OCI-LY7 (cell line): ENCODE data around the gene NRN1L. TPM values are rescaled to one million over a fixed set of nuclear protein-coding genes. Genes with fewer than 3 reads are reported as not detected.

ENCODE experiments used
- BruUV-seq: library from RNA; stranded (reverse); fragments of 400-500 nt; replicated peaks from 2 replicates; lab custom pipeline; 2021; lab: Mats Ljungman, UMichigan
- CTCF ChIA-PET: fragments of 300-600 bp; sonication (Branson Sonifier 250); formaldehyde crosslinking; loops from one replicate; lab custom pipeline; 2022; ENCODE audit warnings: antibody characterized with exemption; ENCODE audit not compliant: unreplicated experiment; lab: Charles Lee
- POLR2A ChIA-PET: fragments of 300-600 bp; sonication (Branson Sonifier 250); formaldehyde crosslinking; loops from one replicate; lab custom pipeline; 2022; ENCODE audit warnings: antibody characterized with exemption; lab: Charles Lee
- DNase-seq: peaks from one replicate; pipeline ENCODE4 v3.0.0-alpha.2; 2015; ENCODE audit warnings: low spot score
- H2AFZ ChIP-seq: fragments of 200-600 bp; sonication (generic), shearing (Covaris generic); 2 replicates; pipeline ENCODE4 v1.6.1; 2014; ENCODE audit warnings: mild to moderate bottlenecking, antibody characterized with exemption, low read length, moderate library complexity
- H3K27ac ChIP-seq: fragments of 200-600 bp; sonication (generic); 2 replicates; pipeline ENCODE4 v1.5.1; 2014; ENCODE audit warnings: mixed run types, low read depth, mild to moderate bottlenecking, moderate library complexity, low read length, inconsistent platforms; ENCODE audit not compliant: poor library complexity, severe bottlenecking
- H3K36me3 ChIP-seq: fragments of 200-600 bp; sonication (generic); 2 replicates; pipeline ENCODE4 v1.6.1; 2014; ENCODE audit warnings: mild to moderate bottlenecking, antibody characterized with exemption, low read length, moderate library complexity, mixed read lengths; ENCODE audit not compliant: insufficient read depth
- H3K4me1 ChIP-seq: fragments of 200-600 bp; sonication (generic); 2 replicates; pipeline ENCODE4 v1.5.1; 2014; ENCODE audit warnings: mild to moderate bottlenecking, low read length; ENCODE audit not compliant: insufficient read depth, poor library complexity, severe bottlenecking
- H3K4me2 ChIP-seq: fragments of 200-600 bp; sonication (generic); 2 replicates; pipeline ENCODE4 v1.6.1; 2014; ENCODE audit warnings: mild to moderate bottlenecking, low read length
- H3K4me3 ChIP-seq: fragments of 200-600 bp; sonication (generic); 2 replicates; pipeline ENCODE4 v1.5.1; 2014; ENCODE audit warnings: mild to moderate bottlenecking, low read depth, low read length; ENCODE audit not compliant: poor library complexity, severe bottlenecking
- H3K79me2 ChIP-seq: fragments of 200-600 bp; sonication (generic); 2 replicates; pipeline ENCODE4 v1.6.1; 2016; ENCODE audit warnings: low read depth, mild to moderate bottlenecking, low read length, moderate library complexity, mixed read lengths; ENCODE audit not compliant: insufficient read depth
- H3K9me2 ChIP-seq: fragments of 200-600 bp; sonication (generic); 2 replicates; pipeline ENCODE4 v1.6.1; 2016; ENCODE audit warnings: mild to moderate bottlenecking, low read length, mixed read lengths; ENCODE audit not compliant: insufficient read depth
- H3K9me3 ChIP-seq: fragments of 200-600 bp; sonication (generic); 2 replicates; pipeline ENCODE4 v1.6.1; 2014; ENCODE audit warnings: mild to moderate bottlenecking, mixed run types, low read length, mixed read lengths
- H4K20me1 ChIP-seq: fragments of 200-600 bp; sonication (generic); 2 replicates; pipeline ENCODE4 v1.6.1; 2014; ENCODE audit warnings: mild to moderate bottlenecking, antibody characterized with exemption, low read length, moderate library complexity, mixed read lengths; ENCODE audit not compliant: insufficient read depth
- CTCF ChIP-seq: fragments of 200-600 bp; sonication (generic); conservative IDR thresholded peaks from 2 replicates; pipeline ENCODE4 v1.5.1; 2014; ENCODE audit warnings: mild to moderate bottlenecking, antibody characterized with exemption, low read length, moderate library complexity, mixed read lengths
- EZH2phosphoT487 ChIP-seq: fragments of 200-600 bp; sonication (generic); IDR thresholded peaks from 2 replicates; pipeline ENCODE4 v1.6.1; 2018; ENCODE audit warnings: low read depth, borderline replicate concordance, mild to moderate bottlenecking, mixed run types, antibody characterized with exemption, low read length, moderate library complexity, mixed read lengths
- intact Hi-C: fragments of 100-400 bp; cut with micrococcal nuclease; formaldehyde crosslinking; loops from one replicate; pipeline ENCODE4 v1.10.0; 2022; ENCODE audit not compliant: unreplicated experiment
- total RNA-seq, 2 experiments: library from RNA; depleted of rRNA in 1 of 2; stranded (reverse); fragments of >200 nt in 1 of 2; shearing (Covaris generic) in 1 of 2; gene quantifications; 2 replicates each; pipeline ENCODE4 v1.2.3, GENCODE V29; 2014 to 2022

NRN1L gene
- total RNA-seq, 2 experiments from 2014 or later: 0.66 to 0.80 TPM

GRCh38 chr16:67869653-67870052 lies 15.0 kb upstream of the NRN1L start:
- Histone ChIP-seq H2AFZ (no peak overlapping the region), H3K27ac (no peak overlapping the region), H3K4me1 (peaks cover 17% of the 10 kb centered on the region), H3K9me3 (no peaks in the 10 kb centered on the region), H3K9me2 (no peaks in the 10 kb centered on the region), H3K79me2 (peaks cover 17% of the 10 kb centered on the region), H3K4me3 (no peak overlapping the region), H4K20me1 (no peaks in the 10 kb centered on the region), H3K36me3 (peaks cover 75% of the 10 kb centered on the region), H3K4me2 (no peak overlapping the region)
- no peak for DNase-seq
- no TSS peak for BruUV-seq
- POLR2A ChIA-PET: interaction anchor here (0.6 kb wide), 1 partner anchor 23 kb away, joined by 3 read pairs; no protein-coding TSS in a partner anchor
- TF ChIP-seq CTCF: no peak
- TF ChIP-seq EZH2phosphoT487: no peak
- CTCF ChIA-PET: interaction anchor here (0.6 kb wide), 1 partner anchor 214 kb away, joined by 3 read pairs; no protein-coding TSS in a partner anchor
- intact Hi-C loops: no loop called here

DNA sequence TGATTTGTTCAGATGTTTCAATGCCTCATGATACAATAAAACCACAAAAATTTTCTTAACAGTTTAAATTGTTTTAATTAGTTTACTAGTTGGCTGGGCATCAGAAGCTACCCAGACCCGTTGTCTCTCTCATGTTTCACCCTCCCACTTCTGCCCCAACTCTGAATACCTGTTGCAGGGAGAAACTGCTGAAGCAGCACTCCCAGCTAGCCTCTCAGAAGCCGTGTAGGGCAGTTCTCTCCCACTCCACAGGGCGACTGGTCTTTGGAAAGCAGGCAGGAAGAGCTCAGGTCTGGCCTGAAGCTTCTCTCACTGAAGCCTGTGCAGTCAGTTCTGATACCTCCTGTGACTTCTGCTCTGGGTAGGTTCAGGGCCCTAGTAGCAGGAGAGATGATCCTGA lies 13.4 kb upstream of the NRN1L start:
- Histone ChIP-seq H3K79me2 (peaks cover 29% of the 10 kb centered on the region), H3K4me2 (no peak overlapping the region), H2AFZ (no peak overlapping the region), H3K4me1 (peaks cover 23% of the 10 kb centered on the region), H3K9me3 (no peaks in the 10 kb centered on the region), H3K9me2 (no peaks in the 10 kb centered on the region), H3K27ac (no peak overlapping the region), H3K36me3 (peaks cover 68% of the 10 kb centered on the region), H4K20me1 (no peaks in the 10 kb centered on the region), H3K4me3 (no peak overlapping the region)
- no peak for DNase-seq
- CTCF ChIA-PET: no interaction called here
- TF ChIP-seq CTCF (no peak), EZH2phosphoT487 (no peak)
- intact Hi-C loops: no loop called here
- POLR2A ChIA-PET: interaction anchor here (0.7 to 1.1 kb wide), 2 partner anchors 9 to 15 kb away, joined by 3 to 5 read pairs; no protein-coding TSS in a partner anchor
- no TSS peak for BruUV-seq

- no peak for DNase-seq
- BruUV-seq: no TSS peak
- H3K9me2 ChIP-seq: no peaks in the 10 kb centered on the region
- H3K4me3 ChIP-seq: peak overlapping the region; percentile 95
- H3K79me2 ChIP-seq: peaks cover 29% of the 10 kb centered on the region
- no peaks in the 10 kb centered on the region for H4K20me1 ChIP-seq
- peak overlapping the region; percentile 66; the same call in 1 of the 2 replicates for H2AFZ ChIP-seq
- H3K27ac ChIP-seq: peak overlapping the region; percentile 48
- H3K36me3 ChIP-seq: peaks cover 68% of the 10 kb centered on the region
- no peaks in the 10 kb centered on the region for H3K9me3 ChIP-seq
- peak overlapping the region; percentile 83 for H3K4me2 ChIP-seq
- no peak for TF ChIP-seq EZH2phosphoT487
- no peak for TF ChIP-seq CTCF
- intact Hi-C loops: loop anchor here (1.0 kb wide), 1 partner anchor 26 kb away; the partner anchor contains the start of gene NUTF2
- CTCF ChIA-PET: no interaction called here
- POLR2A ChIA-PET: no interaction called here
- H3K4me1 ChIP-seq: peaks cover 23% of the 10 kb centered on the region
Measured at GRCh38 chr16:67872131-67872630, 12.5 kb upstream of the NRN1L start.
